ENCODE data around the gene HOXD11.

Gene HOXD11

DNA sequence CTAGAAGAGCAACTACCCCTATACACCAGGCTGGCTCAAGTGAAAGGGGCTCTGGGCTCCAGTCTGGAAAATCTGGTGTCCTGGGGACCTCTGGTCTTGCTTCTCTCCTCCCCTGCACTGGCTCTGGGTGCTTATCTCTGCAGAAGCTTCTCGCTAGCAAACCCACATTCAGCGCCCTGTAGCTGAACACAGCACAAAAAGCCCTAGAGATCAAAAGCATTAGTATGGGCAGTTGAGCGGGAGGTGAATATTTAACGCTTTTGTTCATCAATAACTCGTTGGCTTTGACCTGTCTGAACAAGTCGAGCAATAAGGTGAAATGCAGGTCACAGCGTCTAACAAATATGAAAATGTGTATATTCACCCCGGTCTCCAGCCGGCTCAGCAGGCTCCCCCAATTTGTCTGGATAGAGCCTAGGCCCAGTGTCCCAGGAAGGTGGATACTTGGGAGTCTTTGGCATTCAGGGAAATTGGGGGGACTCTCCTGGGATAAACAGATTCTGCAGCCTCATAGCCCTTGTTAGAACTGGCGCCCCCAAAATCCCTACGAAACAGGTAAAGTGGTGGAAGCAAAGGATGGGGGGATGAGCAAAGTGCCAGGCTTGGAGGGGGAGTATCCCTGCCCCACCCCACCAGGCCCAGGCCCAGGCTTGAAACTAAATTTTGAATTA is 41.8 kb downstream of the HOXD11 start:
- no peak for DNase-seq (ENCODE audit: low read depth in 1 of 2, low spot score in 1 of 2)

DNA sequence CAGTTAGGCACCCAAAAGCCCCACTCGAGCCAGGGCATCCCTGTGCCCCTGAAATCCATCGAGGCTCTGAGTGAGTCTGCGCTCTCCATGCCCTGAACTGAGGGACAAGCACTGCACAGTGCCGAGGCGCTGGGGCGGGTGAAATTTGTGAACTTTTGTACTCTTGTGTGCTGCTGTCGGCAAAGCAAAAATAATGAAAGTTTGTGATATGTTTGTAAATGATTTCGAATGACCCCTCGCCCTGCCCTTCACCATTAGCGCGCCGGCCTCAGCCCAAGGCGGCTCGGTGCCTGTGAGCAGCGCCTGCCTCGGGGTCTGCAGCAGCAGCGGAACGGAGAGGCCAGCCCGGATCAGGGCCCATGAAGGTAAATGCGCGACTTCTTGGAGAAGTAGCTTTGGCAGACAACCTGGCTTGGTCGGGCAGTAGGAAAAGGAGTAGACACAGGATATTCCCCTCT is 42.4 kb downstream of the HOXD11 start:
- no peak for DNase-seq (ENCODE audit: low read depth in 1 of 2, low spot score in 1 of 2)

GRCh38 chr2:176149939-176150583 is 43.0 kb downstream of the HOXD11 start:
- DNase-seq (ENCODE audit: low read depth in 1 of 2, low spot score in 1 of 2): no peak

DNA sequence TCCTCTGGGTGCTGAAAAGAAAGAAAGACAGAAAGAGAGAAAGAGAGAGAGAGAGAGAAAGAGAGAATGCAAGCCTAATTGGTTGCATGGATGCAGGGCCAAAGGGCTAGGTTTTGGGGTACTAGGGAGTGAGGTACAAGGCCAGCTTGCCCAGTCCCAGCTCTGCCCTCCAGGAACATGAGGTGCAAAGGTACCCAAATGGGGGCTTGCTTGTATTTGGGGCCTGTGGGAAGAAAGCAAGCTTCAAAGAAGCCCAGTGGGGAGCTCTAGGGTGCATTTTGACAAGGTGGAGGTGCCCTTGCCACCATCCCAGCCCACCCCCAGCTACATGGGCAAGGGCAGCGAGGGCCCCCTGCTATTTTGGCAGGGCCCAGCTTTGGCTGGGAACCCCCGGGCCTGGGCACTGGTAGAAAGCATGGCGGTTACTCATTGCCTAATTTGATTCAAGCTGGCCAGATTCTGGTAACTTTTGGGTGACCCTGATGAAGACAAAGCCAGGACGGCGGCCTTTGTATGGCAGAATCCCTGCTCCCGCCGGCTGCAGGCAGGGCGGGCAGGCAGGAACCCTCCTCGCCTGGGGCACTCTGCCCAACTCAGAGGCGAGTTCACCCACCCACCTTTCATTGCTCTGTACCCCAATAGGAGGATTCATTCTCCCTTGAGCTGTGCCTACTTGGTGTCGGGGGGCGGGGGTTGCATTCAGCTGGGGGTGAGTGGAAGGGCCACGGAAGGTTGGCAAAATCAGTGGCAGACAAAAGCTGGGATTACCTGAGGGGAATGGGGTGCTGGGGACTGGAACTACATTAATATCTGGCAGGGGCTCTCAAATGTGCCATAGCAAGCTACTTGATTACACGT is 43.7 kb downstream of the HOXD11 start:
- no peak for DNase-seq (ENCODE audit: low read depth in 1 of 2, low spot score in 1 of 2)

DNA sequence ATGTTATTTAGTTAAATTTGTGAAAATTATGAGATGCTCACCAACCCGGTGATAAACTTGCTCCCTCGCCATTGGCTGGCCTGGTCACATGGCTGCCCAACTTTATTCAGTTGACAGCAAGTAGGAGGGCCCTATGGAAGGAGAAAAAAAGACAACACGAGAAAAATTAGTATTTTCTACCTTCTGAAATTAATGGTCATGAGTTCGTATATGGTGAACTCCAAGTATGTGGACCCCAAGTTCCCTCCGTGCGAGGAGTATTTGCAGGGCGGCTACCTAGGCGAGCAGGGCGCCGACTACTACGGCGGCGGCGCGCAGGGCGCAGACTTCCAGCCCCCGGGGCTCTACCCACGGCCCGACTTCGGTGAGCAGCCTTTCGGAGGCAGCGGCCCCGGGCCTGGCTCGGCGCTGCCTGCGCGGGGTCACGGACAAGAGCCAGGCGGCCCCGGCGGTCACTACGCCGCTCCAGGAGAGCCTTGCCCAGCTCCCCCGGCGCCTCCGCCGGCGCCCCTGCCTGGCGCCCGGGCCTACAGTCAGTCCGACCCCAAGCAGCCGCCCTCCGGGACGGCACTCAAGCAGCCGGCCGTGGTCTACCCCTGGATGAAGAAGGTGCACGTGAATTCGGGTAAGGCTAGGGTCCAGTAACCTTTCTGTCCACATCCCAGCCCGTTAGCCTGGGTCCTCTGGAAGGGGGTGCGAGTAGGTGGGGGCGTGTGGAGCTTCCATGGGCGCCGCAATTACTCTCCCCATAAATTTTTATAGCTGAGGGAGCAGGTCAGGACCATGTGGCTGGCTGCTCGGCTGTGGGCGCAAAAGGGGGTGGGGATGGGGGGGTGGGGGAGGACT is 44.6 kb downstream of the HOXD11 start, which contains the start of gene HOXD4:
HOXD4 (plus strand) TSS at position 109 of the 846 bp plus-strand sequence; CDS start at position 193, 84 bp downstream.
- DNase-seq (ENCODE audit: low read depth in 1 of 2, low spot score in 1 of 2): no peak

- DNase-seq (ENCODE audit: low read depth in 1 of 2, low spot score in 1 of 2): no peak
Observed at GRCh38 chr2:176152350-176153181, 45.5 kb downstream of the HOXD11 start.

GRCh38 chr2:176154576-176155252 is 47.6 kb downstream of the HOXD11 start:
- no peak for DNase-seq (ENCODE audit: low read depth in 1 of 2, low spot score in 1 of 2)

DNA sequence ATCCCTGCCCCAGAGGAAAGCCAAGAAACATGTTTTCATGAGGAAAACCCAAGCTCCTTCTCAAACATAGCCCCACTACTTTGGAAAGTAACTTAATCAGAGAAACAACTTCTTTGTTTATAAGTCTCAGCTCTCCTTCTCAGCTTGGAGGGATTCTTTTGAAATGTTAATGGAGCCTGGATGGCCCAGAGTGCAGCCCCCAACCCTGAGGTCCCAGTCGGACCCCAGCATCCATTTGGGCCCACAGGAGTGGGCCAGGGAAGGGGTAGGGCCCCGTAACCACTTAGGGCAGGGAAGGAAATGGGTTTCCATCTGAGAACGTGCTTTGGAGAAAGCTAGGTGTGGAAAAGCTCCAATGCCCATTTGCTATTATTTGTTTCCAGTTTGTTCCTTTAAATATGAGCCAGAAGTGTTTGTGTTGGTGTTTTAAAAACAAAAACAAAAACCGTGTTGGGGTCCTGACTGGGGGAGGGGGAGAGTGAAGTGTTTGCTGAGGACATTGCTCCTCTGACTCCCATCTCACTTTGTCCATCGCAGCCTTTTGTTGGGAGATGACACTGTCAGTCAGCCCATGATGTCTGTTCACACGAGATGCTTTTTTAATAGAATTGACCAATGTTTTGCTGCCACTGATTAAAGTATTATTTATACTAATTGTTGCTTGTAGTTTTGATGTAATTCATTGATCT is 48.4 kb downstream of the HOXD11 start:
- no peak for DNase-seq (ENCODE audit: low read depth in 1 of 2, low spot score in 1 of 2)

DNA sequence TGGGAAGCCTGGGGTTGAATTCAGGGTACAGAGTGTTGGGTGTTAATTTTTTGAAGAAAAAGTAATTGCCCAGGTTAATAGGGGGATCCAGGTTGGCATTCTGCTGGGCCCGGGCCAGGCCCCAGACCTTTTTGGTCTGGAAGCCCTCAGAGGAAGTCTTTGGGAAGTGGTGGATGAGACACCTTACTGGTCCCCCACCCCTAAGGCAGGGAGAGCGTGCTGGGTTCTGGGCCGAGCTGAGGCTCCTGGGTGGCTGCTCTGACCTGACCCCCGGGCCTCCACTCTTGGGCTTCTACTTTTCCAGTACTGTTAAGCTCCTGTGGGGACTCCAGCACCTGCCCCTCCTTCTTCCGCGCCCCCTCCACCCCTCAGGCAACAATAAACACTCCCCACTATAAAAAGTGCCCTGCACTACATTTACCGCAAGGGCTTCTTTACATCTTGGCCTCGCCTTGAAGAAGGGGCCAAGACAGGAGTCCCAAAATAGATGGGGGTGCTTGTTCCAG is 49.3 kb downstream of the HOXD11 start:
- no peak for DNase-seq (ENCODE audit: low read depth in 1 of 2, low spot score in 1 of 2)

DNA sequence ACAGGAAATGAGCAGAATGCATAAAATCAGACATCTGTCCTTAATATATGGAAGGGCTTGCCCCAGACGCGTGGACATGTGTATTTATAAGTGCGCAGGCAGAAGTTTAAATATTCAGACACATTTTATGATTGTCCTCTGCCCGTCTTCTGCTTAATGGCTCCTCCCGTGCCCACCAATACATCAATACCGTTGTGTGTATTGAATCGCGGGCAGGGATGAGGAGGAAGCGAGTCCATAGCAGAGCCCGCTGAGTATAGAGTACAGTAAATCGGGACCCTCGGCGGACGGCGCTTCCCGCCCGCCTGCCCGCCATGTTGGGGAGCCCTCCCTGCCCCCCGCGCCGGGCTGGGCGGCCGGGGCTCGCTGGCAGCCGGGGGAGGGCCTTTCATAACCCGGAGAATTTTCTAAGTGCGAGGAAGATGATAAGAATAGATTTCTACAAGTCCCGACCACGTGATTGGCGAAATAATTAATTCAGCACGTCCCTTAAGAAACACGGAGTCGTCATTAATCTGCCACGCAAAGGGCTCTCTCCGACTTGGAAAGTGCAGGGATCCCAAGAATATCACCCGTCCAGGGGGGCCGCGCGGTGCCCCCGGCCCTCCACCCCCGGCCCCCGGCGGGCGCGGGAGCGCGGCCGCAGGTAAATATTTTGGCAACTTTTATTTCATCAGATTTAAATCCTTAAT is 49.9 kb downstream of the HOXD11 start, which contains the start of gene HOXD3:
HOXD3 (plus strand) TSS at position 501 of the 692 bp plus-strand sequence. CDS start 11,808 bp downstream, outside the sequence.
- DNase-seq (ENCODE audit: low read depth in 1 of 2, low spot score in 1 of 2): no peak

DNA sequence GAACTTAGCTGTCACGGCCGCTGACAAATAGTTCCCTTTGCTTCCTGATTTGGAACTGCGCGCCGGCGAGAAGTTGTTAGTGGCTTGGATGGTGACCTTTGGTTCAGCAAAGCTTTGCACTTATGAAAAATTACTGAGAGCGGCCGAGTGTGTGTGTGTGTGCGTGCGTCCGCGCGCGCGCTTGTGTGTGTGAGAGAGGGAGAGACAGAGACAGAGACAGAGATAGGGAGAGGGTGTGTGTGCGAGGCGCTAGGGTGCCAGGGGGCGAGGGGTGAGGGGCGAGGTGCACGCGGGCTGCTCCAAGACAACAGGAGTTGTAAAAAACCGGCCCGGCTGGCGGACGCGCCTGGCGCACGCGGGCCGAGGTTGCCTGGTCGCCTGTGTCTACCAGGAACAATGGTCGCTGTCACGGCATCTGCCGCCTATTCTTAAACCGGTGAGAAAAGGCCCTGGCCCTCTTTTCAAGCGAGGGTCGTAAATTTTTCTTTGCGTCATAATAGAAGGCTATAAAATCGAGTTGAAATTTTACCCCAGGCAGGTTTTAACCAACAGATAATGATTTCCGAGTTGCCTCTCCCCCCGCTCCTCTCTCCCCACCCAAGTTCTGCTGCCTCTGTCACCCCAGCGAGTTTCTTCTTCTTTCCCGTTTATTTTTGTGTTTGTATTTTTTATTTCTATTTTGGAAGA is 50.6 kb downstream of the HOXD11 start:
- no peak for DNase-seq (ENCODE audit: low read depth in 1 of 2, low spot score in 1 of 2)

- DNase-seq (ENCODE audit: low read depth in 1 of 2, low spot score in 1 of 2): no peak
Observed at GRCh38 chr2:176158186-176158591, 51.1 kb downstream of the HOXD11 start.

DNA sequence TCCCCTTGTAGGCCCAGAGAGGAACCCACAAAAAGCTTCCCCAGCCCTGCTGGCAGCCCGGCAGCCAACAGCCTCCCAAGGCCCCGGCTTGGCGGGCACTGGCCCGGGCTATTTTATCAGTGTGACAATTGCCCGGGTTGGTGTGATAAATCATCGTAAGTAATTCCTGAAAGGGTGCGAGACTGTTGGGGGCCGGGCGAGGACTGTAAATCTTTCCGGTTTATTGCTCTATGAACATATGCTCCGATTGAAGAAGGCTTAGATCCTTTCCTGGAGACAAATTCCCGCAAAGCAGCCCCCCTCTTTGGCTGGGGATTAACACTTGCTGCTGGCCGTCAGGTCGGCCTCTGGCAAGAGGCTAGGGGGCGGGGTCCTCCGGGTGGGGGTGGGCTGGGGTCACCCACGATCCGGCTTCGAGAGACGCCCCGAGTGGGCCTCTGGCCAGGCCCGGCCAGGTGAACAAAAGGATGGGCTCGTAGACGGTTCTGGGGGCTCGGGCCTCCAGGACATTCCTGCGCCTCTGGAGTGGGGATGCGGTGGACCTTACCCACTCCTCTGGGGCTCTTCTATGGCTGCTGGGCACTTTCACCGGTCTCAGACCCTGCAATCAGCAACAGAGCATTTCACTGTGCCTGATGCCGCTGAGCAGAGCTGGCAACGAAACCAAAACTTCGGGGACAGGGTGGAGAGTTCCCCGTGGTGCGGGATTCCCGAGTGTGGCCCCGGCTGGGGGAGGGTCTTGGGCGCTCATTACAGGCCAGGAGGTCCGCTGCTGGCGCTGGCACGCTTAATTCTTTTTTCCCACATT is 52.0 kb downstream of the HOXD11 start:
- no peak for DNase-seq (ENCODE audit: low read depth in 1 of 2, low spot score in 1 of 2)

All from activated CD4-positive, alpha-beta T cell treated with anti-CD3 and anti-CD28 coated beads, Interleukin-2, amount 50 U/mL, for 24 hours (primary cell).